Lower leg skin (tissue), 4 donors: Measurements from ENCODE around the gene SAMD10. TPM values are rescaled to one million over a fixed set of nuclear protein-coding genes. Genes with fewer than 3 reads are reported as not detected.

Experiments
- DNase-seq, 2 donors: peaks; one replicate each; pipeline ENCODE4 v3.0.0-alpha.2; 2019; ENCODE audit warnings: low spot score in 2 of 2
- H3K4me3 ChIP-seq: fragments of 200-600 bp; sonication (generic); 2 replicates; pipeline ENCODE4 v1.5.1; 2017; ENCODE audit warnings: mild to moderate bottlenecking, low read depth; ENCODE audit not compliant: poor library complexity, severe bottlenecking
- POLR2A ChIP-seq, 2 donors: fragments of 450-650 bp; IDR thresholded peaks; one replicate each; pipeline ENCODE4 v1.6.1; 2016 to 2017; ENCODE audit warnings: antibody characterized with exemption in 2 of 2, mild to moderate bottlenecking in 1 of 2, moderate library complexity in 1 of 2
- WGBS, 2 donors: methylation state at CpG; one replicate each; pipeline ENCODE4 v1.1.5; 2018; 5-methylcytosine and 5-hydroxymethylcytosine counted together
- intact Hi-C: fragments of 100-400 bp; cut with DNase I; formaldehyde crosslinking; loops from one replicate; pipeline ENCODE4 v1.15.0; 2023; ENCODE audit warnings: low total_unique reads
- total RNA-seq, 4 donors: library from RNA; depleted of rRNA; stranded (reverse); fragments of >200 nt; gene quantifications; one replicate each; pipeline ENCODE4 v1.1.0, GENCODE V29; 2016
- TF ChIP-seq, protein P1 (sequence below), 3 donors: fragments of 450-650 bp; IDR thresholded peaks; one replicate each; pipeline ENCODE4 v1.5.1; 2016; ENCODE audit warnings: antibody characterized with exemption in 3 of 3, mild to moderate bottlenecking in 3 of 3, moderate library complexity in 2 of 3

SAMD10 gene
- total RNA-seq, 4 donors from 2014 or later, result 8.1 to 11.3 (median 10.6) TPM

GRCh38 chr20:63939061-63939935 lies 40.1 kb downstream of the SAMD10 start:
- WGBS, 2 donors, result 83 to 90% methylated on average over 25 to 33 of the region's 33 CpGs
- intact Hi-C loops, result no loop called here
- TF ChIP-seq, protein P1, sequence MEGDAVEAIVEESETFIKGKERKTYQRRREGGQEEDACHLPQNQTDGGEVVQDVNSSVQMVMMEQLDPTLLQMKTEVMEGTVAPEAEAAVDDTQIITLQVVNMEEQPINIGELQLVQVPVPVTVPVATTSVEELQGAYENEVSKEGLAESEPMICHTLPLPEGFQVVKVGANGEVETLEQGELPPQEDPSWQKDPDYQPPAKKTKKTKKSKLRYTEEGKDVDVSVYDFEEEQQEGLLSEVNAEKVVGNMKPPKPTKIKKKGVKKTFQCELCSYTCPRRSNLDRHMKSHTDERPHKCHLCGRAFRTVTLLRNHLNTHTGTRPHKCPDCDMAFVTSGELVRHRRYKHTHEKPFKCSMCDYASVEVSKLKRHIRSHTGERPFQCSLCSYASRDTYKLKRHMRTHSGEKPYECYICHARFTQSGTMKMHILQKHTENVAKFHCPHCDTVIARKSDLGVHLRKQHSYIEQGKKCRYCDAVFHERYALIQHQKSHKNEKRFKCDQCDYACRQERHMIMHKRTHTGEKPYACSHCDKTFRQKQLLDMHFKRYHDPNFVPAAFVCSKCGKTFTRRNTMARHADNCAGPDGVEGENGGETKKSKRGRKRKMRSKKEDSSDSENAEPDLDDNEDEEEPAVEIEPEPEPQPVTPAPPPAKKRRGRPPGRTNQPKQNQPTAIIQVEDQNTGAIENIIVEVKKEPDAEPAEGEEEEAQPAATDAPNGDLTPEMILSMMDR (IDR thresholded peaks at IDR 0.05), result no peak
- TF ChIP-seq POLR2A (IDR thresholded peaks at IDR 0.05), result no peak
- peak in 1 of 2 donors; percentile 82 for DNase-seq
- H3K4me3 ChIP-seq, result no peak overlapping the region

DNA sequence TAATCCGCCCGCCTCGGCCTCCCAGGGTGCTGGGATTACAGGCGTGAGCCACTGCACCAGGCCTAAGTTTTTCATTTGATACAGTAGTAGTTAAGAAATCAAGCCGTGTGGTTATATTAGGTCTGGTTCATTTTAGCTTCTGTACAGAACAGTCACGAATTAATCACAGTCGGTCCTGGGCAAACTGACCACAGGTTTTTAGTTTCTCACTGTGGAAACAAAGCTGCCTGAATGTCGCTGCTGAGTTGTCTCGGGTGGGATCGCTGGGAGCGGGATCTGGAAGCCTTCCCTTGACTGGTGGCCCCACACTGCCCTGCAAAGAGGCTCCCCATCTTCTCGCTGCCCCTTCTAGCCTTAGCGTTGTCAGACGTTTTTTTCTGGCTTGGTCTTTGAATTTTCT lies 41.8 kb downstream of the SAMD10 start:
- no peak for TF ChIP-seq POLR2A (IDR thresholded peaks at IDR 0.05)
- TF ChIP-seq, protein P1 (IDR thresholded peaks at IDR 0.05), result no peak
- H3K4me3 ChIP-seq, result no peak overlapping the region
- intact Hi-C loops, result no loop called here

DNA sequence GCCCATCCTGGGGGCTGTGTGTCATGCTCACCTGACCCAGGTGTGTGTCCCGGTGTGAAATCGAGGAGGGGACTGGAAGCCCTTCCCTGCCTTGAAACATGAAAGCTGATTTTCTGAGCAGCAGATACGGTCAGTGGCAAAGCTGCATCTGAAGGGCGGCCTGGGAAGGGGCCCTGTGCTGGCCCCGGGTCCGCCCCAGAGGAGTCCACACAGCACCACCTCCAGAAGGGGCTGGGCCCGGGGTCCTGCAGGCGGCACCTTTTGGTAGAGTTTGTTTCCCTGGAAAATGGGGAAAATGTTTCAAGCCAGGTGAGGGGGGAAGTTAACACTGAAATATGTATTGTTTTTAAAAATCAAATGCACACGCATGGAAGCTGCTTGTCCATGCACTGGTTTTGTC lies 44.0 kb downstream of the SAMD10 start:
- no peak for DNase-seq
- no peak for TF ChIP-seq POLR2A (IDR thresholded peaks at IDR 0.05)
- TF ChIP-seq, protein P1 (IDR thresholded peaks at IDR 0.05), result no peak
- 93% methylated on average over 9 of the region's 9 CpGs for WGBS, 2 donors
- H3K4me3 ChIP-seq, result no peak overlapping the region
- intact Hi-C loops, result no loop called here

More for the DNA sequence above, 41.8 kb downstream of the SAMD10 start:
- DNase-seq, result no peak
- 82 to 90% methylated on average over 14 of the region's 14 CpGs for WGBS, 2 donors

DNA sequence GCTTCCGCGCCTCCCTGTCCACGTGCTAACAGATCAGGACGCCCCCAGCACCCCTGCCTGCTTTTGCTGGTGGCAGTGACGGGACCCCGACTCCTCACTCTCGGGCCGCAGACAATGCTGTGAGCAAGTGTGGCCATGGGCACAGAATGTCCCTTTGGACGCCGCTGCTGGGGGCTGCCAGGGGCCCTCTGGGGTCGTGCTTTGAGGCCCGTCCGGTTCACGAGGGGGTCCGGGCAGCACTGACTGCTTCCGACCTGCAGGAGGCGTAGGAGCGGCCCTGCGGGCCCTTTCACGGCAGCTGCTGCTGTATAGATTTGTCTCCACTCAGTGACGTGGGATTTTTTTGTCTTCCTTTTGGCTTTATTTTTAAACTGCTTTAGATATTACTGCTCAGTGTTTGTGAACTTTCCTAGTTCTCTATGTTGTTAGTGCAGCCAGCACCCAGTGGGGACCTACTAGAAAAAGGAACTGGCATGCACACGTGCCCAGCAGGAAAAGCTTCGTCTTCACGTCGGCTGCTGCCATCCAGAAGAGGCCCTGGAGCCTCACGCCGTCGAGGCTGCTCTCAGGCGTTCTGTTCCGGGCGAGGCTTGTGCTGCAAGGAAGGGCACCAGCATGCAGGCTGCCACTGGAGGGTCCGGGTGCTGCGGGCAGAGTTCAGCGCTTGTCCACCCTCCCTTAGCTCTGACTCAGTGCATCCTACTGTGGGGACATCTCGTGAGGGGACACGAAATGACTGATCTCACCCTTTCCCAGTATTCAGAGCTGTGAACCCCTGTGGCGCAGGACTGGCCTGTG lies 45.0 kb downstream of the SAMD10 start:
- intact Hi-C loops, result no loop called here
- H3K4me3 ChIP-seq, result no peak overlapping the region
- DNase-seq, result no peak
- WGBS, 2 donors, result 83 to 84% methylated on average over 37 of the region's 37 CpGs
- no peak for TF ChIP-seq POLR2A (IDR thresholded peaks at IDR 0.05)
- TF ChIP-seq, protein P1 (IDR thresholded peaks at IDR 0.05), result no peak

- 87 to 90% methylated on average over 5 of the region's 5 CpGs for WGBS, 2 donors
These were observed 45.8 kb downstream of the SAMD10 start for GRCh38 chr20:63933646-63934045.

More at GRCh38 chr20:63933646-63934045, 45.8 kb downstream of the SAMD10 start:
- TF ChIP-seq, protein P1 (IDR thresholded peaks at IDR 0.05), result no peak
- no peak for TF ChIP-seq POLR2A (IDR thresholded peaks at IDR 0.05)
- H3K4me3 ChIP-seq, result no peak overlapping the region
- DNase-seq, result no peak
- intact Hi-C loops, result no loop called here
